Loucy (cell line): ENCODE results near the gene NAV2.

Experiments
- H2AFZ ChIP-seq: fragments of 200-600 bp; sonication (generic); 2 replicates; pipeline ENCODE4 v1.6.0; 2016; ENCODE audit warnings: antibody characterized with exemption, mild to moderate bottlenecking, low read length, moderate library complexity
- H3F3A ChIP-seq: fragments of 200-600 bp; 2 replicates; pipeline ENCODE4 v1.6.0; 2016; ENCODE audit warnings: antibody characterized with exemption, low read depth, mild to moderate bottlenecking
- H3K27me3 ChIP-seq: fragments of 200-600 bp; sonication (generic); 2 replicates; pipeline ENCODE4 v1.6.1; 2014; ENCODE audit warnings: low read length, mild to moderate bottlenecking; ENCODE audit not compliant: insufficient read depth, poor library complexity, severe bottlenecking
- H3K36me3 ChIP-seq: fragments of 200-600 bp; sonication (generic); 2 replicates; pipeline ENCODE4 v1.6.1; 2016; ENCODE audit warnings: low read length; ENCODE audit not compliant: insufficient read depth
- H3K4me1 ChIP-seq: fragments of 200-600 bp; sonication (generic); 2 replicates; pipeline ENCODE4 v1.5.1; 2014; ENCODE audit warnings: low read length, mild to moderate bottlenecking; ENCODE audit not compliant: insufficient read depth, poor library complexity, severe bottlenecking
- H3K4me2 ChIP-seq: fragments of 200-600 bp; sonication (generic); 2 replicates; pipeline ENCODE4 v1.6.0; 2014; ENCODE audit warnings: antibody characterized with exemption, low read length, low read depth, mild to moderate bottlenecking; ENCODE audit not compliant: poor library complexity, severe bottlenecking
- H3K4me3 ChIP-seq: fragments of 200-600 bp; sonication (generic); 2 replicates; pipeline ENCODE4 v1.5.1; 2014; ENCODE audit warnings: low read length, mild to moderate bottlenecking, mixed read lengths; ENCODE audit not compliant: poor library complexity, severe bottlenecking
- H3K79me2 ChIP-seq: fragments of 200-600 bp; sonication (generic); 2 replicates; pipeline ENCODE4 v1.6.1; 2014; ENCODE audit warnings: low read length; ENCODE audit not compliant: insufficient read depth
- H3K9ac ChIP-seq: fragments of 200-600 bp; sonication (generic); 2 replicates; pipeline ENCODE4 v1.6.0; 2014; ENCODE audit warnings: mild to moderate bottlenecking, low read depth, low read length, moderate library complexity; ENCODE audit not compliant: poor library complexity, severe bottlenecking
- H3K9me2 ChIP-seq: fragments of 200-600 bp; sonication (generic); replicated peaks from 2 replicates; pipeline ENCODE4 v1.6.1; 2016; ENCODE audit warnings: low read depth, low read length, mixed read lengths
- H3K9me3 ChIP-seq: fragments of 200-600 bp; sonication (generic); 2 replicates; pipeline ENCODE4 v1.6.1; 2014; ENCODE audit warnings: mild to moderate bottlenecking, antibody characterized with exemption, low read length, low read depth; ENCODE audit not compliant: insufficient read depth
- H4K20me1 ChIP-seq: fragments of 200-600 bp; sonication (generic); 2 replicates; pipeline ENCODE4 v1.6.0; 2014; ENCODE audit warnings: antibody characterized with exemption, low read length, mild to moderate bottlenecking; ENCODE audit not compliant: insufficient read depth, poor library complexity, severe bottlenecking
- CTCF ChIP-seq: fragments of 200-600 bp; sonication (generic); conservative IDR thresholded peaks from 2 replicates; pipeline ENCODE4 v1.5.1; 2014; ENCODE audit warnings: mild to moderate bottlenecking, antibody characterized with exemption, low read length
- EZH2phosphoT487 ChIP-seq: fragments of 200-600 bp; IDR thresholded peaks from 2 replicates; pipeline ENCODE4 v1.6.1; 2018; ENCODE audit warnings: antibody characterized with exemption, mild to moderate bottlenecking, moderate library complexity, borderline replicate concordance

Gene NAV2

GRCh38 chr11:20035375-20035700, 322.7 kb downstream of the NAV2 start:
- Histone ChIP-seq H3K9ac (no peak overlapping the region), H3K27me3 (no peaks in the 10 kb centered on the region), H3K9me3 (no peaks in the 10 kb centered on the region), H2AFZ (no peak overlapping the region), H3K79me2 (no peaks in the 10 kb centered on the region), H3K4me3 (no peak overlapping the region), H3K4me2 (no peak overlapping the region), H3K9me2 (no peaks in the 10 kb centered on the region), H4K20me1 (no peaks in the 10 kb centered on the region), H3F3A (no peaks in the 10 kb centered on the region), H3K36me3 (no peaks in the 10 kb centered on the region), H3K4me1 (no peaks in the 10 kb centered on the region)
- TF ChIP-seq EZH2phosphoT487: no peak
- TF ChIP-seq CTCF: no peak

GRCh38 chr11:20035701-20036601, 323.3 kb downstream of the NAV2 start:
- Histone ChIP-seq H3K4me2 (no peak overlapping the region), H2AFZ (no peak overlapping the region), H3K27me3 (no peaks in the 10 kb centered on the region), H4K20me1 (no peaks in the 10 kb centered on the region), H3K4me3 (no peak overlapping the region), H3K9ac (no peak overlapping the region), H3K79me2 (no peaks in the 10 kb centered on the region), H3F3A (no peaks in the 10 kb centered on the region), H3K9me2 (no peaks in the 10 kb centered on the region), H3K36me3 (no peaks in the 10 kb centered on the region), H3K9me3 (no peaks in the 10 kb centered on the region), H3K4me1 (no peaks in the 10 kb centered on the region)
- TF ChIP-seq EZH2phosphoT487 (no peak), CTCF (no peak)

GRCh38 chr11:20036626-20037335, 324.1 kb downstream of the NAV2 start:
- Histone ChIP-seq H3K9ac (no peak overlapping the region), H3K4me1 (no peaks in the 10 kb centered on the region), H3F3A (no peaks in the 10 kb centered on the region), H4K20me1 (no peaks in the 10 kb centered on the region), H2AFZ (no peak overlapping the region), H3K27me3 (no peaks in the 10 kb centered on the region), H3K36me3 (no peaks in the 10 kb centered on the region), H3K4me3 (no peak overlapping the region), H3K4me2 (no peak overlapping the region), H3K9me3 (no peaks in the 10 kb centered on the region), H3K9me2 (no peaks in the 10 kb centered on the region), H3K79me2 (no peaks in the 10 kb centered on the region)
- TF ChIP-seq EZH2phosphoT487: no peak
- TF ChIP-seq CTCF: no peak
